Stimulated activated CD4-positive, alpha-beta T cell treated with anti-CD3 and anti-CD28 coated beads, Interleukin-12 subunit alpha, Interleukin-12 subunit beta, amount 100 ng/mL, for 48 hours (primary cell): ENCODE data around the gene STX2.
"Not testable (repeated sequence)": the region's sequence is repeated elsewhere in the genome, so short reads cannot be mapped to it uniquely, and the experiment has no call there.

Source experiments
- DNase-seq, 3 donors: peaks; one replicate each; pipeline ENCODE4 v3.0.0-alpha.2; 2020; ENCODE audit warnings: low read depth in 2 of 3, low spot score in 1 of 3

Gene STX2

DNA sequence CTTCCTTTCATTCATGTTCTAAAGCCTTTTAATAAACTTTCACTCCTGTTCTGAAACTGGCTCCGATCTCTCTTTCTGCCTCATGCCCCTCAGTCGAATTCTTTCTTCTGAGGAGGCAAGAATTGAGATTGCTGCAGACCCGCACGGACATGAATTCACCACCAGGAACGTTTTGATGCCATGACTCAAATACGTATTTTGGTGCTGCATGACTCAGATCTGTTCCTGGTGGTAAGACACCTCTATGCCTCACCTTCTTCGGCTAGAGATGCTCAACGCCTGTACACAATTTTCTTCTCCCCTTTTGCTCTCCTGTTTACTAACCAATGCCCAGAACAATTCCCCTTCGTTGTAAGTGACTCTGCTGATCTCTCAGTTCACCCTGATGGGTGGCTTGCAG, 70.9 kb downstream of the STX2 start:
- no peak for DNase-seq

DNA sequence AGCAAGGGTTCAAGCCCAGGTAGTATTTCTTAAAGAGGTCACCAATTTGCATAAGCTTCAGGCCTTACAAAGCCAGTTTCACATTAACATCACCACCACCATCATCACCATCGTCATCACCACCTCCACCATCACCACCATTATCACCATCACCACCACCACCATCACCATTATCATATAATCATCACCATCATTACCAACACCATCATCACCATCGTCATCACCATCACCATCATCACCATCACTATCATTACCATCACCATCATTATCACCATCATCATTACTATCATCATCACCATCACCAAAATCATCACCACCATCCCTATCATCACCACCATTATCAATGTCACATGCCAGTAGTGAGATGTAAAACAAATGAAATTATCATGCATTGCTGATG, 72.6 kb downstream of the STX2 start:
- no peak for DNase-seq

DNA sequence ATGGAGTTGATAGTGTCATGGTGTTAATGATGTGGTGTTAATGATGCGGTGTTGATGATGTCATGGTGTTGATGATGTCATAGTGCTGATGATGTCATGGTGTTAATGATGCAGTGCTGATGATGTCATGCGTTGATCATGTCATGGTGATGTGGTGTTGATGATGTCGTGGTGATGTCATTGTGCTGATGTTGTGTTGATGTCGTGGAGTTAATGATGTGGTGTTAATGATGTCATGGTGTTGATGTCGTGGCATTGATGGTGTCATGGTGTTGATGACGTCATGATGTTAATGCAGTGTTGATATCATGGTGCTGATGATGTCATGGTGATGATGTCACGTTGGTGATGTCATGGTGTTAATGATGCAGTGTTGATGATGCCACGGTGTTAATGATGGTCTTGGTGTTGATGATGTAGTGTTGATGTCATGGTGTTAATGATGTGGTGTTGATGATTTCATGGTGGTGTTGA, 73.8 kb downstream of the STX2 start:
- peak in 1 of 3 donors; percentile 27 for DNase-seq

DNA sequence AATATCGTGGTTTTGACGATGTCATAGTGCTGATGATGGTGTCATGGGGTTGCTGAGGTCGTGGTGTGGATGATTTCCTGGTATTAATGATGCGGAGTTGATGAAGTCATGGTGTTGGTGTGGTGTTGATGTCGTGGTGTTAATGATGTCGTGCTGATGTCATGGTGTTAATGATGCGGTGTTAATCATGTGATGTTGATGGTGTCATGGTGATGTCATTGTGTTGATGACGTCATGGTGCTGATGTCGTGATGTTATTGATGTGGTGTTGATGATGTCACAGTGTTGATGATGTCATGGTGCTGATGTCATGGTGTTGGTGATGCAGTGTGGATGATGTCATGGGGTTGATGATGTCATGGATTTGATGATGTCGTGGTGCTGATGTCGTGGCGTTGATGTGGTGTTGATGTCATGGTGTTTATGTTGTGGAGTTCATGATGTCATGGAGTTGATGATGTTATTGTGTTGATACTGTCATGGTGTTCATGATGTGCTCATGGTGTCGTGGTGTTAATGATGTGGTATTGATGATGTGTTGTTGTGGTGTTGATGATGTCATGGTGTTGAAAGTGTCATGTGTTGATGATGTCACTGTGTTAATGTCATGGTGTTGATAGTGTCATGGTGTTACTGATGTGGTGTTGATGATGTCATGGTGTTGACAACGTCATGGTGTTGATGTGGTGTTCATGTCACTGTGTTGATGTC, 74.4 kb downstream of the STX2 start:
- peak in 1 of 3 donors; percentile 55 for DNase-seq

DNA sequence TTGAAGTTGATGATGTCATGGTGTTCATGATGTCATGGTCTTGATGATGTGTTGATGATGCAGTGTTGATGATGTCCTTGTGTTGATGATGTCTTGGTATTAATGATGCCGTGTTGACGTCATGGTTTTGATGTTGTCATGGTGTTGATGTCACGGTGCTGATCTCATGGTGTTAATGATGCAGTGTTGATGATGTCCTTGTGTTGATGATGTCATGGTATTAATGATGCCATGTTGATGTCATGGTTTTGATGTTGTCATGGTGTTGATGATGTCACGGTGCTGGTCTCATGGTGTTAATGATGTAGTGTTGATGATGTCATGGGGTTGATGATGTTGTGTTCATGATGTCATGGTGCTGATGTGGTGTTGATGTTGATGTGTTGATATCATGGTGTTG, 75.0 kb downstream of the STX2 start:
- DNase-seq, result no peak

DNA sequence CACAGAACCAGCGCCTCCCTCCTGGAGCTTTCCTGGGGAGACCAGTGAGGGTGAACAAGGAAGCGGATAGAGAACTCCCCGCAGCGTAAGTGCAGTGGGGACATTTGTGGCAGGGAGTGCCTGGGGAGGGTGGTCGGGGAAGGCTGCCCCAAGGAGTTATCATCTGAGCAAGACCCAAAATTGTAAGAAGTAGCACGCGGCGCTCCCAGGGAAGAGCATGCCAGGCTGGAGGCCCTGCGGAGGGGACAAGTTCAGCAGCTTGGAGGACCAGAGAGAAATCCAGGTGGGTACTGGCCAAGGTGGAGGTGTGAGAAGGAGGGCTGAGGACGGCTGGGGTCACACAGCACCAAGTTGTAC, 76.8 kb downstream of the STX2 start:
- DNase-seq, result no peak

DNA sequence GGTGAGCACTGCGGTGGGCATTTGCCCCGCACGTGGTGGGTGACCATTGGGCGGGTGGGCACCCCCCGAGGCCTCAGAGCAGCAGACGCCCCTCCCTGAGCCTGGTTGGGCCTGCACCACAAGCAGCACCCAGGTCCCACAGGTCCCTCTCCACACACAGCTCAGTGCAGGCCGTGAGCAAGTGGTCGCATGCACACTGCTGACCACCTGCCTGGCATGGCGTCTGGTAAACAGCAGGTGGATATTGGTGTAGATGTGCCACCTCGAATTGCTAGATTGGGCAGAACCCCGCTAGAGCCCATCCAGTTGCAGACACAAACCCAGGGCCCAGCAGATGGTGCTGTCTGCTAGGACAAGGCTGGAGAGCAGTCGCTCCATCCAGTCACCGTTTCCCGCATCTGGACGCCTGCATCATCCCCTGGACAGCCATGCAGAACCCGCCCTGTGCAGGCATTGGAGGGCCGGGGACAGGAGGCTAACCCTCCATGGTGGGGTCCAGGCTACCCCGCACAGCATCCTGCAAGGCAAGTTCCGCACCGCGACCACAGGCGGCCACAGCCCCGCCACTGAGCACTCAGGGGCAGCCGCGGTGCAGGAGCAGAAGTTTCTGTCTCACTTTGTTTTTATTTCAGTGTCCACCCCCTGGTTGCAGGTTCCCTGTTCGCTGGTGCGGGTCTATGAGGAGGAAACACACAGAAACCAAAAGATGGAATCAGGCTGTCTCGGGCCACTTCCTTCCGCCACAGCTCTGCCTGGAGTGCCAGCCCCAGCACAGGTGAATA, 77.3 kb downstream of the STX2 start:
- DNase-seq, result peak; percentile 34 to 58 (median 55)

DNA sequence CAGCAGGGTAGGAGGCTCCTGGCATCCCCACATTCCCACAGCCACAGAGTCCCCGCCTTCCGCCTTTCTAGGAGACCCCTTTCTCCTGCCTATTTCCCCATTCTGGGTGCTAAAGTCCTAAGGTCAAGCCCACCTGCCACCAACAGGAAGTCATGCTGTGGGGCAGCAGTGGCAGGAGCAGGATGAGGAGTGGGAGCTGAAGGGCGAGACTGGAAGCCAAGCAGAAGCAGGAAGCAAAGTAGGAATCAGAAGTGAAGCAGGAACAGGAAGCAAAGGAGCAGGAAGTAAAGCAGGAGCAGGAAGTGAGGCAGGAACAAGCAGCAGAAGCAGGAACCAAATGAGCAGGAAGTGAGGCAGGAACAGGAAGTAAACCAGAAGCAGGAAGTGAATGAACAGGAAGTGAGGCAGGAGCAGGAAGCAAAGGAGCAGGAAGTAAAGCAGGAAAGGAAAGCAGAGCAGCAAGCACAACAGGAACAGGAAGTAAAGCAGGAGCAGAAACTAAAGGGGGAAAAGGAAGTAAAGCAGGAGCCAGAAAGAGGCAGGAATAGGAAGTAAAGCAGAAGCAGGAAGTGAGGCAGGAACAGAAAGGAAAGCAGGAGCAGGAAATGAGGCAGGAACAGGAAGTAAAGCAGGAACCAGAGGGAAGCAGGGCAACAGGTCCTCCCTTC, 84.7 kb downstream of the STX2 start:
- DNase-seq, result no peak

DNA sequence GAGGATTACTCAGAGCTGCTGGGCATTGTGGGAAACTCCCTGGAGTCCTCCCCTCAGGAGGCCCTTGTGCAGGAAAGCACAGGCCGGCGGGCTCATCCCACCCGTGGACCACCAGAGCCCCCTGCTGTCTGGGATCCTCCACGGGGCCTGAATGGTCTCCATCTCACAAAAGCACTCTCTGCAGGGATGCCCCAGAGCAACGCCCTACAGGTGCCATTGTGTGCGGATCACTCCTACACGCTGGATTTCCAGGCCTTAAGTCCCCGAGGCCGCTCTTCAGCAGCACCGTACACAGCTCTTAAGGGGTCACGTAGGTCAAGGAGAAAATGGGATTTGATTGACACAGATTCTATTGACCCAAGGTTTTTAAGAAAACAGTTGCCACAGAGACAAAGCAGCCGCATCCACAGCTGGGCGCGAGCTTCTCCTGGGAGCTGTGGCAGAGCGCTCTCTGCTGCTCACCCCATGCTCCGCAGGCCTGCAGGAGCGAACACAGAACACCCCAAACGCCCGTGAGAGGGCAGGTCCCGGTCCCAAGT, 86.3 kb downstream of the STX2 start:
- DNase-seq, result no peak

DNA sequence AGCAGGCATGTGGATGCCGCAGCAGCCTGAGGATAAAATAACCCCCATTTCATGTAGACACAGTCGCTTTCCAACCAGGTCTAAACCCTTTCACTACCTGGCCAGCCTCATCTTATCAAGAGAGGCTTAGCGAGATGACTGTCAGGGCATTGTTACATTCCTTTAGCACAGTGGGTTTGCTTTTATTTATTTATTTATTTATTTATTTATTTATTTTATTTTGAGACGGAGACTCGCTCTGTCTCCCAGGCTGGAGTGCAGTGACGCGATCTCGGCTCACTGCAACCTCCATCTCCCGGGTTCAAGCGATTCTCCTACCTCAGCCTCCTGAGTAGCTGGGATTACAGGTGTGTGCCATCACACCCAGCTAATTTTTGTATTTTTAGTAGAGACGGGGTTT, 87.0 kb downstream of the STX2 start:
- not testable (repeated sequence) for DNase-seq

DNA sequence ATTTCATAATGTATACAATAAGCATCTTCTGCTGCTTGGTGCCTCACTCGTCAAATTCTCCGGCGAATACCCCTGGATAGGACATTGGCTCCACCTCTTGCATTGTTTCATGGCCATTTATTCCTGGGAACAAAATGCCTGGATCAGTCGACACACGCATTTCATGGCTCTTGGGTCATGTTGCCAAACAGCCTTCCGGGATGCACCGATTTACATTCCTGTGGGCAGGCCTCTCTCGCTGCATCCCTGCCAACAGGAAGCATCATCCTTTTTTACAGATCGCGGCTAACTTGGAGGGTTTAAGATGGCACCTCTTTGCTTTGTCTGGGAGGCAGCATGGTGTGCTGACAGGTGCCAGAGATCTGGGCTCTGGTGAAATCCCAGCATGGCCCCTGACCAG, 90.3 kb downstream of the STX2 start:
- DNase-seq, result no peak

DNA sequence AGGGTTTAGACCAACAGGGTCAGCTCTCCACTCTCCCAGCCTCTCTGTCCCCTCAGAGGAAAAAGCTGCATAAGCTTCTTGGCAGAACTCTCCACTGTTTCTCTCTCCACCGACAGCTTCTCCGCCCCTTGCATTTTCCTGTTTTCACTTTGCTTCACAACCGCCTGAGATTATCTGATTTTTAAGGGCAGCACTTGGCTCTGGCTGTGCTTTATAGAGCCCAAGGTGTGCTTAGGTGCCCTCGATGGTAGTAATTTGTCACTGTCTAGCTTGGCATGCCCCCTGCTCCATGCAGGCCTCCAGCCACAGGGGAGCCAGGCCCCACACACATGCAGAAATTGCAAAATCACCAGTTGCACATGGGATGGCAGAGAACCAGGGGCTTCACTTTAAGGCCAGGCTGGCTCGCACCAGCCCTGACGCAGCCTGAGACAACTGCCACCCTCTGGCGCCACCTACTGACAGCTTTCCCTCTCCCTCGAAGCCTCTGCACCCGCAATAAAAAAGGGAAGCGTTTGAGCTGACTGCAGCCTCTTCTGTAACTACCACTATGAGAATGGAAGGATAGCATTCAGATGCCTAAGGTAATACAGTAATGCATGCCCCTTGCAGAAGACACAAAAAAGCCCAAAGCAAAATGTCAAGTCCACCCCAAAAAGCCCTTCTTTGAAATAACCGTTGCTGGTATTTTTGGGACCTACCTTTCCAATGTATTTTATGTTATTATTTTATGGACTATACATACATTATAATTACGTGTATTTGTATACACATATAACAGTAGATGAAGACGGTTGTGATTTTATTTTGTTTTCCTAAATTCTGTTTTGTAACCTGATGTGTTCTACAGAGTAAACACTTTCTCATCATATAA, 90.9 kb downstream of the STX2 start:
- DNase-seq, result peak; percentile 51 to 74 (median 73)

DNA sequence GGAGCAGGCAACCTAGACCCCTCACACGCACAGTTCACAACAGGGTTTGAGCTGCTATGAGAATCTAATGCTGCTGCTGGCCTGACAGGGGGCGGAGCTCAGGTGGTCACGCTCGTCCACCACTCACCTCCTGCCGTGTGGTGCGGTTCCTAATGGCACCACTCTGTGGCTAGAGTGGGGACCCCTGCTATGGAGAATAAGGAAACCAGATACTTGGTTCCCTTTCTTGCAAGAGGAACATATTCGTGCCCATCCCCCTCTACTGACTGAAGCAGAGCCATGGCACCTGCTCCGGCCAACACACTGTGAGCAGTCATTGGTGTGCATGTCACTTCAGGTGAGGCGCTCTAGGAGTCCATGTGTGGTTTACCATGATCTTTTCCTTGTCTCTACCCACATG, 92.5 kb downstream of the STX2 start:
- no peak for DNase-seq

DNA sequence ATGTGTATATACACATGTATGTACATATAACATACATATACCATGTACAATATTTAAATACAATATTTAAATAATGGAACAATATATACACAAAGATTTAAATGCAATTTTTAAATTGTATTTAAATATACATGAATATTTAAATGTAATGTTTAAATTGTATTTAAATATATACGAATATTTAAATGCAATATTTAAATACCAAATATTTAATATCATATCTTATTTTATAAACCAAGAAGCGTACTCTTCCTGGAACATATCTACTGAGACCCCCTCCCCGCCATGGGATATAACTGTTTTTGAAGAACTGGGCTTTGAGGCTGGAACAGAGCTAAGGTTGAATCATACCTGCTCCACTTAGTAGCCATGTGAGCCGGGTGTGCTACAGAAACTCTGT, 93.1 kb downstream of the STX2 start:
- no peak for DNase-seq

DNA sequence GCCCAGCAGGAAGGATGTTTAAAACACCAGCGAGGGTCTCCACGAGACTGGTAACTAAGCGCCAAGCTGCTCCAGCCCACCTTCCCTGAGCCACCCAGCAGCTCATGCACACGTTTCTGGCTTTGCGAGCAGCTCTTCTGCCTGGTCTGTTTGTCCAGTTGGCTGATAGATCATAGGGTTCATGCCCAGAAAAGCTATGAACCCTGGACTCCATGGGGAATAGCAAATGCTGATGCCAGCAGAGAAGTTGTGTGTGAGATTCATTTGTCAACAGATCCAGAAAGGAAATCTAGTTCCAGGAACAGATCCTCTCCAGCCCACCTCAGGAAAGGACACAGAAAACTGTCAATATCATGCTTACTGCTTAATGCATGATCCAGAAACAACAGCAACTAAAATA, 94.8 kb downstream of the STX2 start:
- DNase-seq, result no peak

DNA sequence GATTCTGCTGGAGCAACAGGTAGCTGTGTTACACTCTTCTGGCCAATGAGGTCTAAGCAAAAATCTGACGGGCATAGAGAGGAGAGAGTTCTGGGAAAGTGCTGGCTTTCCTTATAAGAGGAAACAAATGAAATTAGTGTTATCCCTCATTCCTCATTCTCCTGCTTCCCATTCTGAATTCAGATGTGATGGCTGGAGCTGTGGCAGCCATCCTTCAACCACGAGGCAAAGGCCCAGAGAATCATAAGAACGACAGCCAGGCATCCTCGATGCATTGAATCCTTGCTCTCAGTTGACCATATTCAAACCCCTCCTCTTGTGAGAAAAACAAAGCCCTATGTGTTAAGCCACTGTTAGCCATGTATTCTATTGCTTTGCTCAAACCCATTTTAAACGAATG, 95.4 kb downstream of the STX2 start:
- no peak for DNase-seq

DNA sequence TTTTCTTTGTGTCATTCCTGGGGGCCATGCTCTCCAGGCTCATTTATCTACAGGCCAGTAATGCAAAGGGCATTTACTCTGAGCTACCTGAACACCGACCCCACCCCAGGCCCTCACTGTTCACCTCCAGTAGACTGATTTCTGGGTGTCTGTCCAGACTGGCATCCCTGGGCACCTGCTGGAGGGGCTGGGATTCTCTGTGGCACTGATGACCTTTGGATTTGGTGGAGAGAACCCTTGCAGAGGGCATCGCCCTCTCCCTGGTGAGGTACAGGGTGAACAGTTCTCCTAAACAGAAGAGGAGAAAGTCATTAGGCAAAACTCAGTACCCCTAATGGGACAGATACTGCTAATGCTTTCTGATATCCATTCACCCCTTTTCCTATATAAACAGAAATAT, 95.9 kb downstream of the STX2 start:
- no peak for DNase-seq

DNA sequence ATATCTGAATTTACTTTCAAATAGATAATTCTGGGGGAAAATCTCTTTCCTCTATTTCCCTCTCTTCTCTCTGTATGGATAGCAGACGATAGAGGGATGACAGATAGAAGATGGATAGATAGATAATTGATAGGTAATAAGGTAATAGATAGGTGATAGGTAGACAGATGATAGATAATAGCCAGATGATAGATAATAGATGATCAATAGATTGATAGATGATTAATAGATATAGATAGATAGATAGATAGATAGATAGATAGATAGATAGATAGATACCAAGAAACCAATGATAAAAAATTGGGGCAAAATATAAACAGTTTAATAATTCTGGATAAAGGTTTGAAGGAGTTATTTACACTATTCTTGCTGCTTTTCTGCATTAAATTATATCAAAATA, 96.3 kb downstream of the STX2 start:
- no peak for DNase-seq

DNA sequence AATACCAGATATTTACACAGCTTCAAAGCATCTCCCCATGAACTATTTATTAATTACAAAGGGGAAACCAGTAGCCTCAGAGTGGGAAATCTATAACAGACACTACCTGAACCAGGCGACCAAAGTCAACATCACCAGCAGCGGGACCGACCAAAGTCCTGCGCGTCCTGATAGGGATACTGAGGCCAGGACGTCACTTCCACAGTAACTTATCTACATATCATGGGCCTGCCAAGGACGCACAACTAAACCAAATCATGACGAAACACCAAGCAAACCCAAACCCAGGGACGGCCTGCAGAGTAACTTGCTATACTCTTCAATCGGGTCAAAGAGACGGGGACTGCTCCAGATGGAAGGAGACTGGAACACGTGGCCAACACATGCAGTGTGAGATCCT, 96.9 kb downstream of the STX2 start:
- no peak for DNase-seq
